Neural cell (in vitro differentiated cells): ENCODE results near the gene C3orf38. TPM values are rescaled to one million over a fixed set of nuclear protein-coding genes. Genes with fewer than 3 reads are reported as not detected.

ENCODE experiments used
- H2AFZ ChIP-seq: fragments of 200-600, 300-800 bp; sonication (generic), shearing (Covaris generic); 2 replicates; pipeline ENCODE4 v1.6.0; 2014; ENCODE audit warnings: low read depth, mild to moderate bottlenecking, antibody characterized with exemption, low read length, moderate library complexity
- H3F3A ChIP-seq: fragments of 200-600 bp; shearing (Covaris generic); 2 replicates; pipeline ENCODE4 v1.6.1; 2016; ENCODE audit warnings: mild to moderate bottlenecking, moderate library complexity, mixed read lengths, antibody characterized with exemption, low read length; ENCODE audit not compliant: insufficient read depth, poor library complexity, severe bottlenecking
- H3K27ac ChIP-seq: fragments of 200-600, 300-800 bp; sonication (generic), shearing (Covaris generic); 2 replicates; pipeline ENCODE4 v1.5.1; 2014; ENCODE audit warnings: mild to moderate bottlenecking, low read length, moderate library complexity
- H3K27me3 ChIP-seq: fragments of 300-800, 200-600 bp; sonication (generic), shearing (Covaris generic); 2 replicates; pipeline ENCODE4 v1.6.0; 2014; ENCODE audit warnings: mild to moderate bottlenecking, low read depth, low read length, moderate library complexity; ENCODE audit not compliant: insufficient read depth
- H3K36me3 ChIP-seq: fragments of 300-800, 200-600 bp; sonication (generic), shearing (Covaris generic); 2 replicates; pipeline ENCODE4 v1.5.1; 2014; ENCODE audit warnings: mild to moderate bottlenecking, antibody characterized with exemption, low read length, moderate library complexity; ENCODE audit not compliant: insufficient read depth
- H3K4me2 ChIP-seq: fragments of 300-800, 200-600 bp; sonication (generic), shearing (Covaris generic); 2 replicates; pipeline ENCODE4 v1.6.0; 2014; ENCODE audit warnings: mild to moderate bottlenecking, low read length
- H3K4me3 ChIP-seq: fragments of 300-800, 200-600 bp; sonication (generic), shearing (Covaris generic); 2 replicates; pipeline ENCODE4 v1.5.1; 2014; ENCODE audit warnings: mild to moderate bottlenecking, low read length, moderate library complexity
- H3K79me2 ChIP-seq: fragments of 200-600 bp; shearing (Covaris generic); replicated peaks from 2 replicates; pipeline ENCODE4 v1.6.0; 2014; ENCODE audit warnings: mild to moderate bottlenecking, low read length, moderate library complexity; ENCODE audit not compliant: insufficient read depth
- H3K9ac ChIP-seq: fragments of 300-800, 200-600 bp; sonication (generic), shearing (Covaris generic); 2 replicates; pipeline ENCODE4 v1.6.1; 2016; ENCODE audit warnings: mild to moderate bottlenecking, low read length, mixed read lengths
- H3K9me2 ChIP-seq: fragments of 200-600 bp; shearing (Covaris generic); 2 replicates; pipeline ENCODE4 v1.6.1; 2016; ENCODE audit warnings: mild to moderate bottlenecking, low read length, mixed read lengths; ENCODE audit not compliant: insufficient read depth
- H3K9me3 ChIP-seq: fragments of 200-600, 300-800 bp; sonication (generic), shearing (Covaris generic); 2 replicates; pipeline ENCODE4 v1.6.1; 2016; ENCODE audit warnings: mild to moderate bottlenecking, mixed run types, low read length, moderate library complexity, mixed read lengths
- H4K20me1 ChIP-seq: fragments of 200-600 bp; shearing (Covaris generic); 2 replicates; pipeline ENCODE4 v1.6.1; 2016; ENCODE audit warnings: mild to moderate bottlenecking, mixed run types; ENCODE audit not compliant: insufficient read depth
- EP300 ChIP-seq: fragments of 450-650 bp; conservative IDR thresholded peaks from 2 replicates; pipeline ENCODE4 v1.6.1; 2014; ENCODE audit warnings: antibody characterized with exemption, mild to moderate bottlenecking, moderate library complexity; ENCODE audit not compliant: poor library complexity, severe bottlenecking
- EZH2 ChIP-seq: fragments of 200-600, 300-800 bp; shearing (Covaris generic), sonication (generic); IDR thresholded peaks from 2 replicates; pipeline ENCODE4 v1.6.1; 2014; ENCODE audit warnings: antibody characterized with exemption, low read length, borderline replicate concordance, mild to moderate bottlenecking; ENCODE audit not compliant: insufficient read depth, poor library complexity, severe bottlenecking
- MXI1 ChIP-seq: fragments of 450-650 bp; conservative IDR thresholded peaks from 2 replicates; pipeline ENCODE4 v1.6.1; 2014; ENCODE audit warnings: antibody characterized with exemption, mild to moderate bottlenecking; ENCODE audit not compliant: poor library complexity, severe bottlenecking
- POLR2AphosphoS5 ChIP-seq: IDR thresholded peaks from 2 replicates; pipeline ENCODE4 v1.6.1; 2012
- RAD21 ChIP-seq: fragments of 450-650 bp; conservative IDR thresholded peaks from 2 replicates; pipeline ENCODE4 v1.6.1; 2014; ENCODE audit warnings: antibody characterized with exemption, mild to moderate bottlenecking, moderate library complexity
- SMC3 ChIP-seq: fragments of 450-650 bp; conservative IDR thresholded peaks from 2 replicates; pipeline ENCODE4 v1.6.1; 2014; ENCODE audit warnings: antibody characterized with exemption, mild to moderate bottlenecking, moderate library complexity; ENCODE audit not compliant: poor library complexity
- TAF1 ChIP-seq: IDR thresholded peaks from 2 replicates; pipeline ENCODE4 v1.6.1; 2012; ENCODE audit warnings: low read depth
- polyA plus RNA-seq: library from polyadenylated mRNA; depleted of rRNA; stranded (reverse); fragments of >200 nt; gene quantifications from 2 replicates; pipeline ENCODE4 v1.2.3, GENCODE V29; 2014
- TF ChIP-seq, protein P1 (sequence below): fragments of 450-650 bp; IDR thresholded peaks from 2 replicates; pipeline ENCODE4 v1.5.1; 2014; ENCODE audit warnings: antibody characterized with exemption, mild to moderate bottlenecking, moderate library complexity; ENCODE audit not compliant: poor library complexity, severe bottlenecking
- TF ChIP-seq, protein P2 (sequence below): IDR thresholded peaks from 2 replicates; pipeline ENCODE4 v1.6.1; 2012; ENCODE audit warnings: borderline replicate concordance

C3orf38 gene
- polyA plus RNA-seq, 1 donor from 2014 or later = 34.2 TPM

GRCh38 chr3:88198121-88198520 is 48.4 kb downstream of the C3orf38 start:
- Histone ChIP-seq H3K36me3 (no peaks in the 10 kb centered on the region), H3K27me3 (no peaks in the 10 kb centered on the region), H3K9ac (no peak overlapping the region), H3K9me2 (no peaks in the 10 kb centered on the region), H3K4me3 (no peak overlapping the region), H3K27ac (no peak overlapping the region), H3K79me2 (no peaks in the 10 kb centered on the region), H3F3A (no peaks in the 10 kb centered on the region), H2AFZ (no peak overlapping the region), H3K9me3 (no peaks in the 10 kb centered on the region), H4K20me1 (no peaks in the 10 kb centered on the region), H3K4me2 (no peak overlapping the region)
- TF ChIP-seq EP300 (no peak), EZH2 (no peak), MXI1 (no peak)

DNA sequence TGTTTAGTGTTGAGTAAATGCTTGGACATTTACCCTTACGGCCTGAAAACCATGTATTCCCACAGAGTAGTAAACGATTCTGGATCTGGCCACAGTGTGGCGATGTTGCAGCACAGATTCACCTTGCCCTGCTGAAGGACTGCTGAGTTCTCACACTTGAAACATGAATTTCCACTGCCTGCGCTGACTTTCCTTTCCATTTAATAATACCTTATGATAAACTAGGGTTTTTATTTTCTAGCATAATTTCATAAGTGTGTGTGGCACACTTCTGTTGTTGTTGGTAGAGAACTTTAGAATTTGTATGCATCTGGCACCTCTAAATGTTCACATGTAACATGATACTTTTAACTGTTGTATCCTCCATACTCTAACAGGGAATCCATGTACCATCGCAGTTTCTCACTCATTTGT is 53.9 kb downstream of the C3orf38 start:
- H2AFZ ChIP-seq = no peak overlapping the region
- no peak for TF ChIP-seq EP300
- no peak for TF ChIP-seq TAF1
- TF ChIP-seq, protein P1, sequence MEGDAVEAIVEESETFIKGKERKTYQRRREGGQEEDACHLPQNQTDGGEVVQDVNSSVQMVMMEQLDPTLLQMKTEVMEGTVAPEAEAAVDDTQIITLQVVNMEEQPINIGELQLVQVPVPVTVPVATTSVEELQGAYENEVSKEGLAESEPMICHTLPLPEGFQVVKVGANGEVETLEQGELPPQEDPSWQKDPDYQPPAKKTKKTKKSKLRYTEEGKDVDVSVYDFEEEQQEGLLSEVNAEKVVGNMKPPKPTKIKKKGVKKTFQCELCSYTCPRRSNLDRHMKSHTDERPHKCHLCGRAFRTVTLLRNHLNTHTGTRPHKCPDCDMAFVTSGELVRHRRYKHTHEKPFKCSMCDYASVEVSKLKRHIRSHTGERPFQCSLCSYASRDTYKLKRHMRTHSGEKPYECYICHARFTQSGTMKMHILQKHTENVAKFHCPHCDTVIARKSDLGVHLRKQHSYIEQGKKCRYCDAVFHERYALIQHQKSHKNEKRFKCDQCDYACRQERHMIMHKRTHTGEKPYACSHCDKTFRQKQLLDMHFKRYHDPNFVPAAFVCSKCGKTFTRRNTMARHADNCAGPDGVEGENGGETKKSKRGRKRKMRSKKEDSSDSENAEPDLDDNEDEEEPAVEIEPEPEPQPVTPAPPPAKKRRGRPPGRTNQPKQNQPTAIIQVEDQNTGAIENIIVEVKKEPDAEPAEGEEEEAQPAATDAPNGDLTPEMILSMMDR = peak; percentile 91
- TF ChIP-seq SMC3 = peak; percentile 97
- TF ChIP-seq, protein P2, sequence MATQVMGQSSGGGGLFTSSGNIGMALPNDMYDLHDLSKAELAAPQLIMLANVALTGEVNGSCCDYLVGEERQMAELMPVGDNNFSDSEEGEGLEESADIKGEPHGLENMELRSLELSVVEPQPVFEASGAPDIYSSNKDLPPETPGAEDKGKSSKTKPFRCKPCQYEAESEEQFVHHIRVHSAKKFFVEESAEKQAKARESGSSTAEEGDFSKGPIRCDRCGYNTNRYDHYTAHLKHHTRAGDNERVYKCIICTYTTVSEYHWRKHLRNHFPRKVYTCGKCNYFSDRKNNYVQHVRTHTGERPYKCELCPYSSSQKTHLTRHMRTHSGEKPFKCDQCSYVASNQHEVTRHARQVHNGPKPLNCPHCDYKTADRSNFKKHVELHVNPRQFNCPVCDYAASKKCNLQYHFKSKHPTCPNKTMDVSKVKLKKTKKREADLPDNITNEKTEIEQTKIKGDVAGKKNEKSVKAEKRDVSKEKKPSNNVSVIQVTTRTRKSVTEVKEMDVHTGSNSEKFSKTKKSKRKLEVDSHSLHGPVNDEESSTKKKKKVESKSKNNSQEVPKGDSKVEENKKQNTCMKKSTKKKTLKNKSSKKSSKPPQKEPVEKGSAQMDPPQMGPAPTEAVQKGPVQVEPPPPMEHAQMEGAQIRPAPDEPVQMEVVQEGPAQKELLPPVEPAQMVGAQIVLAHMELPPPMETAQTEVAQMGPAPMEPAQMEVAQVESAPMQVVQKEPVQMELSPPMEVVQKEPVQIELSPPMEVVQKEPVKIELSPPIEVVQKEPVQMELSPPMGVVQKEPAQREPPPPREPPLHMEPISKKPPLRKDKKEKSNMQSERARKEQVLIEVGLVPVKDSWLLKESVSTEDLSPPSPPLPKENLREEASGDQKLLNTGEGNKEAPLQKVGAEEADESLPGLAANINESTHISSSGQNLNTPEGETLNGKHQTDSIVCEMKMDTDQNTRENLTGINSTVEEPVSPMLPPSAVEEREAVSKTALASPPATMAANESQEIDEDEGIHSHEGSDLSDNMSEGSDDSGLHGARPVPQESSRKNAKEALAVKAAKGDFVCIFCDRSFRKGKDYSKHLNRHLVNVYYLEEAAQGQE = no peak
- no peak for TF ChIP-seq EZH2
- TF ChIP-seq RAD21 = peak; percentile 98
- no peak for TF ChIP-seq MXI1
- TF ChIP-seq POLR2AphosphoS5 = no peak
- no peaks in the 10 kb centered on the region for H3K9me3 ChIP-seq
- no peaks in the 10 kb centered on the region for H3K27me3 ChIP-seq
- no peaks in the 10 kb centered on the region for H3K36me3 ChIP-seq
- no peak overlapping the region for H3K4me2 ChIP-seq
- H3K79me2 ChIP-seq = no peaks in the 10 kb centered on the region
- H3K9me2 ChIP-seq = no peaks in the 10 kb centered on the region
- no peak overlapping the region for H3K4me3 ChIP-seq
- no peak overlapping the region for H3K27ac ChIP-seq
- no peaks in the 10 kb centered on the region for H3F3A ChIP-seq
- H4K20me1 ChIP-seq = no peaks in the 10 kb centered on the region
- H3K9ac ChIP-seq = no peak overlapping the region

Other genes starting within 250 kb of the C3orf38 start
- gene CGGBP1, start 91.0 kb upstream of the C3orf38 start, polyA plus RNA-seq = 120 and 139 TPM in 2 replicates
- gene ZNF654, start 90.7 kb upstream of the C3orf38 start, polyA plus RNA-seq = 17.0 and 20.4 TPM in 2 replicates